Adipocyte (in vitro differentiated cells): Measurements from ENCODE around the gene RPL35.

Experiments used
- DNase-seq: peaks from one replicate; pipeline ENCODE4 v3.0.0-alpha.2; 2015; ENCODE audit warnings: low read depth
- H3K27me3 ChIP-seq: replicated peaks from 2 replicates; pipeline ENCODE4 v1.7.0; 2013; ENCODE audit warnings: mild to moderate bottlenecking, low read length, moderate library complexity; ENCODE audit not compliant: control insufficient read depth, insufficient read depth
- H3K36me3 ChIP-seq: 2 replicates; pipeline ENCODE4 v1.7.0; 2013; ENCODE audit warnings: low read length, mild to moderate bottlenecking, moderate library complexity; ENCODE audit not compliant: control insufficient read depth, insufficient read depth, severe bottlenecking
- H3K4me1 ChIP-seq: 2 replicates; pipeline ENCODE4 v1.7.0; 2013; ENCODE audit warnings: mild to moderate bottlenecking, low read length, moderate library complexity; ENCODE audit not compliant: control insufficient read depth, insufficient read depth
- H3K4me3 ChIP-seq: 2 replicates; pipeline ENCODE4 v1.7.0; 2013; ENCODE audit warnings: mild to moderate bottlenecking, low read length, moderate library complexity
- H3K9ac ChIP-seq: 2 replicates; pipeline ENCODE4 v1.7.0; 2013; ENCODE audit warnings: mild to moderate bottlenecking, low read length, moderate library complexity
- H3K9me3 ChIP-seq: 2 replicates; pipeline ENCODE4 v1.7.0; 2013; ENCODE audit warnings: mild to moderate bottlenecking, low read length, moderate library complexity; ENCODE audit not compliant: control insufficient read depth

RPL35 gene

DNA sequence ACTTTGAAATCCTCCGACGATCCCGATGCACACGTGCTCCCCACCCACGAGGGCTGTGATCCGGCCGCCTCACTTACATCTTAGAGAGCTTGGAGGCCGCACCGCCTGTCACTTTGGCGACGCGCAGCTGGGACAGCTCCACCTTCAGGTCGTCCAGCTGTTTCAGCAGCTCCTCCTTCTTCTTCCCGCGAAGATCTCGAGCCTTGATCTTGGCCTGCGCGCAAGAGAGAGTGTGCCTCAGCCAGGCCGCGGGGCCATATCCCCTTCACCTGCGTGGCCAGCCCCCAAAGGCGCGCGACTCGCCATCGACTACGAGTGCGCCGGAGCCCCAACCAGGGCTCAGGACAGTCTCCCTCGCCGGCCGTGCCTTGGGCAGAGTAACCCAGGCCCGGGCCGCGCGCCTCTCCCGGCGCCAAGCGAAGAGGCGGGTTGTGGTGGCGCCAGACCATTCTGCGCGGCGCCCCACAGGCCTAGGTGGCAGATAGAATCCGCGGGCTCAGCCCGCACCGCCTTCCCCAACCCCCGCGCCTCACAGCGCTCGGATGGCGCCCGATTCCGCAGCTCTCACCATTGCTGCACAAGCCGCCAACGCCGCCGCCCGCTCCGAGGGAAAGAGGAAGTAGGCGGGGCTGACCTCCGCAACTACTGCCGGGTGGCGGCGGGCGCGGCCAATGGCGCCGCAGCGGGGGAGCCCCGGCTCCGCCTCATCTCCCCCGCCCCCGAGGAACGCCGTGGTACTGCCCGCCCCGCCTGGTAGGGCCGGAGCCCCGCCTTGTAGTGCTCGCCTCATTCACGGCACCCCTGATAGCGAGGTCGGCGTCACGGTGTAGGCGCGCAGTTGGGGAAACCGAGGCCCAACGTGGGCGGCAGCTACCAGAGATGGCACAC lies at the start of gene RPL35, which contains the start of gene ARPC5L:
Gene RPL35, minus strand, starts transcription at position 616 of the 888 bp plus-strand sequence. Its CDS starts 45 bp downstream, at position 571.
Gene ARPC5L, plus strand, starts transcription at position 789 of the 888 bp plus-strand sequence. CDS start 7,161 bp downstream, outside the sequence.
- Histone ChIP-seq H3K4me3 (peak within 1 kb of the TSS; percentile 94), H3K9ac (peak within 1 kb of the TSS; percentile 99), H3K4me1 (peaks cover 30% of the 10 kb centered on the region), H3K9me3 (no peaks in the 10 kb centered on the region), H3K36me3 (peaks cover 44% of the 10 kb centered on the region), H3K27me3 (no peaks in the 10 kb centered on the region)
- peak; percentile 98 for DNase-seq

DNA sequence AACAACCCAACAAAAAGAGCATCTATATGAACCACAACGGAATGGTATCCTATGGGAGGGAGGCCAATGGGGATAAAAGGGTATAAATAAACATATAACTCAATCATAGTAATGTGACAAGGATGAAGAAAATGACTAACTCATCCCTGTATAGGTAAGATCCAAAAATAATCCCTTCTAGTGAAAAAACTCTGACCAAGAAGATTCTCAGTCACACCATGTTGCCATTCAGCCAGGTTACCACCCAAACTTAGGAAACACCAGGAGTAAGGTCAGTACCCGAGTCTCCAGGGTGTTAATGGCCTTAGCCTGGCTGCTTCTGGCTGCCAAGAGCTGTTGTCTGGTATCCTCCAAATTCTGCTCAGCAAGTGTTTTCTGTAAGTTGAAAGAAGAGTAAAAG lies 46.3 kb upstream of the RPL35 start:
- Histone ChIP-seq H3K36me3 (peaks cover 44% of the 10 kb centered on the region), H3K4me1 (peaks cover 9% of the 10 kb centered on the region)
- DNase-seq = no peak

DNA sequence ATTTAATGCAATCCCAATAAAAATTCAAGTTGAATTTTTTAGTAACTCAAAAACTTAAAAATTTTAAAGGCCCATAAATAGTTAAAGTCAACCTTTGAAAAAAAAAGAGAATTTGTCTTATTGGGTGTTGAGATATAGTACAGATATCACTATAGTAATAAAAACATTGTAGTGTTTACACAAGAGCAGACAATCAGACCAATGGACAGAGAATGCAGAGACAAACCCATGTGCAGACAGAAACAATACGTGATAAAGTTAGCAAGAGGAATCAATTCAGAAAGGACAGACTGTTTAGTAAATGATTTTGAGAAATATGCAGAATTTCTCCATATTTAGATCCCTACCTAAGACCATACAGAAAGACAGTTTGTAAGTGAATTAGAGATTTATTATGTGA lies 45.2 kb upstream of the RPL35 start:
- Histone ChIP-seq H3K9me3 (no peaks in the 10 kb centered on the region), H3K9ac (no peak overlapping the region), H3K36me3 (peaks cover 33% of the 10 kb centered on the region), H3K4me1 (peaks cover 9% of the 10 kb centered on the region), H3K27me3 (no peaks in the 10 kb centered on the region), H3K4me3 (no peak overlapping the region)
- DNase-seq = no peak

More for the DNA sequence above, 46.3 kb upstream of the RPL35 start:
- Histone ChIP-seq H3K9me3 (no peaks in the 10 kb centered on the region), H3K4me3 (no peak overlapping the region), H3K27me3 (no peaks in the 10 kb centered on the region), H3K9ac (no peak overlapping the region)

DNA sequence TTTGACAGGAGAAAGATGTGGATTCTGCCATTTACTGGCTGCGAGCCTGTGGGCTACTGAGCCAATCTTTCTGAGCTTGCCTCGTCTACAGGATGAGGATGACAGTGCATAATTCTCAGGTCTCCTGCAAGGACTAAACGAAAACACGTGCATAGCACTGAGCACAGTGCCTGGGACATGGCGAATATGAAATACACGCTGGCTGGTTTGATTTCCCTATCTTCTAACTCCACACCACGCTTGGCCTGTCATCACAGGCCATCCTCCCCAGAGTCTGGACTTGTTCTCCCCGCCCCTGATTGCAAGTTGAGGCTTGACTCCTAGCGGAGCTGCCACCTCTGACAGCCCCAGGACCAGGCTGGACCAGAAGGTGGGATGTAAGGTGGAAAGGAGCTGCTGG lies 38.1 kb upstream of the RPL35 start:
- Histone ChIP-seq H3K9ac (no peak overlapping the region), H3K27me3 (no peaks in the 10 kb centered on the region), H3K4me1 (peaks cover 5% of the 10 kb centered on the region), H3K4me3 (no peak overlapping the region), H3K36me3 (peaks cover 44% of the 10 kb centered on the region), H3K9me3 (no peaks in the 10 kb centered on the region)
- DNase-seq = no peak

DNA sequence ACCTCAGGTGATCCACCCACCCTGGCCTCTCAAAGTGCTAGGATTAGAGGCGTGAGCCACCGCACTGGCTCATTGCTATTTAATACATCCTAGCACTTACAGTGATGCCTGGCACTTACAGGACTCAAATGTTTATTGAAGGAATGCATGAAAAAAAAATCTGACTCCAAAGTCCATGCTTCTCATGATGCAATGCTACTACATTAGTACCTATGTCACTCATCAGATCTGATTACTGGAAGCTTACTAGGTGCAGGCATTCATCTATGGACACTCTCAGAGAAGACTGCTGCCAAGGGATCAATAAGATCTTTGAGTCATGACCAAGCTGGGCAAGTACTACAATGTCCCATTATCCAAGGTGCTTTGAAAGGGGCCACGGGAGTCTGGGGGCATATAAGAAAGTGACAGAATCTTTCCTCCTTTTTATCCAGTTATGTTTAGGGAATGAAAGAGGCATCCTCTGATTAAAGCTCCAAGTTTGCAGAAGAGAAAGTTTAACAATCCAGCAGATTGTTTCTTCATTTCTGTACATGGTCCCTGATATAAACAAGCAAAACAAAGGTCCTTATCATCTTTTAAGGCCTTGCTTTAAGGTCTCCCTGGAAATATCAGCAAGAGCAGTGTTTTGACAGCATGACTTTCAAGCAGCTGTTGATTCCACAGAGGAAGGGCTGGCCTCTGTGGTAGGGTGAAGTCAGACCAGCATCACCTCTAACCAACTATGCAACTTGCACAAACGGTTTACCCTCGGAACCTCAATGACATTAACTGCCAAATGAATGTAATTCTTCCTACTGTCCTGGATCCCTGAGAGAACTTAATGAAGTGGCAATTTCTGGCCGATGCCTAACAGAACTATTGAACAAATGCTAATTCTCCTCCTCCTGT lies 36.1 kb upstream of the RPL35 start:
- no peak for DNase-seq
- Histone ChIP-seq H3K9me3 (no peaks in the 10 kb centered on the region), H3K4me3 (no peak overlapping the region), H3K9ac (no peak overlapping the region), H3K4me1 (peaks cover 8% of the 10 kb centered on the region), H3K27me3 (no peaks in the 10 kb centered on the region), H3K36me3 (peaks cover 57% of the 10 kb centered on the region)

DNA sequence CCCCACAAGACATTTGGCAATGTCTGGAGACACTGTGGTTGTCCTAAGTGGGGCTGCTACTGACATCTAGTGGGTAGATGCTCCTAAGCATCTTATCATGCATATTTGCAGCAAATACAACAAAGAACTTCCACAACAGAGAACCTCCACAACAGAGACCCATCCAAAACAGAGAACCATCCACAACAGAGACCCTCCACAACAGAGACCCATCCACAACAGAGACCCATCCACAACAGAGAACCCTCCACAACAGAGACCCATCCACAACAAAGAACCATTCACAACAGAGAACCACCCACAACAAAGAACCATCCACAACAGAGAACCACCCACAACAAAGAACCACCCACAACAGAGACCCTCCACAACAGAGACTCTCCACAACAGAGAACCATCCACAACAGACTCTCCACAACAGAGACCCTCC lies 33.0 kb upstream of the RPL35 start:
- peak overlapping the region; percentile 21 for H3K9ac ChIP-seq
- peaks cover 3% of the 10 kb centered on the region for H3K4me1 ChIP-seq
- DNase-seq = peak; percentile 55
- H3K9me3 ChIP-seq = no peaks in the 10 kb centered on the region
- H3K36me3 ChIP-seq = peaks cover 71% of the 10 kb centered on the region
- H3K4me3 ChIP-seq = no peak overlapping the region
- no peaks in the 10 kb centered on the region for H3K27me3 ChIP-seq

DNA sequence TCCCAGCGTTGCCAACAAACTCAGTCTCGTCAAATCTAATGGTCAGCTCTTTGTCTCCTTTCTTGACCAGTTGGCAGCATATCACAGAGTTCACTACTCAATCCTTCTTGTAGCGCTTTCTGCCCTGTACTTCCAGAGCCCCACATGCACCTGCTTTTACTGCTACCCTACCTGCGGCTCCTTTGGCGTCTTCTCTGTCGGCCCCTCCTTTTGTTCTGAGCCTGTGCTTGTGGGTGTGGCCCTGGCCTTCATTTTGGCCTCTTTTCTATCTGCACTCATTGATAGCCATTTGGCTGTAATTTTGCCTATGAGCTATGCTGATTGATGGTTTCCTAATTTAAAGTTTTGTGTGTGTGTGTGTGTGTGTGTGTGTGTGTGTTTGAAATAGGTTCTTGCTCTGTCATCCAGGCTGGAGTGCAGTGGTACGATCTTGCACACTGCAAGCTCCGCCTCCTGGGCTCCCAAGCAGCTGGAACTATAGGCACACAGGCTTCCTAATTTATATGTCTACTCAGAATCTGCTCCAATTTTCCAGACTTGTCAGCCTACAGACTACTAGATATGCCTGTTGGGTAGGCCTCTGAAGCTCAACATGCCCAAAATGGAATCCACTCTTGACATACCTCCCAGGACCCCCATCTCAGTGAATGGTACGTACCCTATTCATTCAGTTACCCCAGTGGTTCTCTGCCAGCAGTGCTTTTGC lies 32.4 kb upstream of the RPL35 start:
- no peak for DNase-seq
- H3K36me3 ChIP-seq = peaks cover 71% of the 10 kb centered on the region
- no peak overlapping the region for H3K4me3 ChIP-seq
- no peaks in the 10 kb centered on the region for H3K27me3 ChIP-seq
- H3K9me3 ChIP-seq = no peaks in the 10 kb centered on the region
- H3K9ac ChIP-seq = peak overlapping the region; percentile 21
- peaks cover 3% of the 10 kb centered on the region for H3K4me1 ChIP-seq

DNA sequence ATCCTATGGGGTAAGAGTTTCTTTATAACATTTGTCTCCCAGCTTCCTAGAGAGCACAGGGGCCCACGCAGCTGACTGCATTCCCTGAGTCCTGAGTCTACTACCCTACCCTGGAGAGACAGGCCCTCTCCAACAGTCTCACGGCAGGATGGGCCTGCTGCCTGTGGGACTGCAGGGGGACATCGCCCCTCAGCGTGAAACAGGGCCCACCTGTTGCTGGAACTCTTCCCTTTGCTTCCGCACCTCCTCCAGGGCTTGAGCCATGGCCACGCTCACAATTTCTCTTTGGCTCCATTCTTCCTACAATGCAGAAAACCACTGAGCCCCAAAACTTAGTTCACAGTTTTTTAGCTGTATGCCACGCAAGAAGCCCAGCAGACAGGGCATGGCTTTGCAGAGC lies 28.4 kb upstream of the RPL35 start:
- Histone ChIP-seq H3K4me1 (peaks cover 3% of the 10 kb centered on the region), H3K9ac (no peak overlapping the region), H3K9me3 (no peaks in the 10 kb centered on the region), H3K36me3 (peaks cover 78% of the 10 kb centered on the region), H3K4me3 (no peak overlapping the region), H3K27me3 (no peaks in the 10 kb centered on the region)
- DNase-seq = no peak

DNA sequence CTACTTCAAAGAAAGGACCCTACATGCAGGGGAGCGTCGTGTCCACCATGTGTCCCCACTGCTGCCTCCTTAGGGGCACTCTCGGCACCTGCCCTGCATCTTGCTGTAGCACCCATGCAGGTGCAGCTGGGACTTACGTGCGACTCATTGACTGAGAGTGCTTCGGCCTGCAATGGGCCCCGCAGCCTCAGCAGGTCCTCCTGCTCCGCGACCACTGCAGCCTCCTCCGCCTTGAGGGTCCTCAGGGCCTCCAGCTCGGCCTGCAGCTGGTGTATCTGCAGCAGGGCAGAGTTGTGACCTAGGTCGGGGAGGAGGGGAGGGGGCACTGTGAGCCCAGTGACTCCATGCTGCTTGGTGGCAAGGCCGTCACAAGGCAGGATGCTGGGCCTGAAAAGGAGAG lies 27.2 kb upstream of the RPL35 start:
- Histone ChIP-seq H3K4me3 (no peak overlapping the region), H3K4me1 (no peaks in the 10 kb centered on the region), H3K9me3 (no peaks in the 10 kb centered on the region), H3K27me3 (no peaks in the 10 kb centered on the region), H3K9ac (no peak overlapping the region), H3K36me3 (peaks cover 85% of the 10 kb centered on the region)
- DNase-seq = no peak

DNA sequence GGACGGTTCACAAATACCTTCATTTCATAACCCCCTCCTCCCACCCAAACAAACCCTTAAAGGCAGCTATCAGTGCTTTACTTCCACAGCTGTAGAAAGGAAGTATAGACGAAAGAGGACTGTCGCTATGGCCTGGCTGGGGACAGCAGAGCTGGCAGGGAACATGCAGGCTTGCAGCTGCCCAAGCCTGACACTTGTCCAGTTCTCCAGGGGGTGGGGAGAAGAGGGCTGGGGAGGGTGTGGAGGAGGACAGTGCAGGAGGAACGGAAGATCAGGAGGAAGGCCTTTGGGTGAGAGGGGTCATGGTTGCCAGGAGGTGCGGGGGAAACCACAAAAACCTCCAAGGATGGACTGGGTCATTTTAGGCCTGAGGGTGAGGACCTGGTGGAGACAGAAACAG lies 26.1 kb upstream of the RPL35 start:
- Histone ChIP-seq H3K4me3 (no peak overlapping the region), H3K27me3 (no peaks in the 10 kb centered on the region), H3K4me1 (no peaks in the 10 kb centered on the region), H3K9ac (no peak overlapping the region), H3K9me3 (no peaks in the 10 kb centered on the region), H3K36me3 (peaks cover 73% of the 10 kb centered on the region)
- DNase-seq = no peak
